Left lung (tissue), 10 donors: Measurements from ENCODE around the gene POLL. TPM values are rescaled to one million over a fixed set of nuclear protein-coding genes. Genes with fewer than 3 reads are reported as not detected.

ENCODE experiments used
- ATAC-seq: fragments of 200-7000 bp; cut with Tn5 transposase; one replicate; pipeline ENCODE4 v1.9.1; 2020; ENCODE audit warnings: moderate library complexity
- DNase-seq, 4 donors: peaks; one replicate each; pipeline ENCODE4 v3.0.0-alpha.2; 2013 to 2020
- H3K27ac ChIP-seq, 2 donors: fragments of 200-600 bp; sonication (generic) in 1 of 2; one replicate each; pipeline versions ENCODE4 v1.5.0 to v1.8.0; 2020 to 2021
- H3K27me3 ChIP-seq, 2 donors: fragments of 200-600 bp; sonication (generic) in 1 of 2; one replicate each; pipeline versions ENCODE4 v1.5.0 to v1.8.0; 2020 to 2021
- H3K36me3 ChIP-seq, 2 donors: fragments of 200-600 bp; sonication (generic) in 1 of 2; one replicate each; pipeline versions ENCODE4 v1.5.0 to v1.8.0; 2020 to 2021
- H3K4me1 ChIP-seq, 2 donors: fragments of 200-600 bp; one replicate each; pipeline ENCODE4 v1.8.0; 2021
- H3K4me3 ChIP-seq, 2 donors: fragments of 200-600 bp; sonication (generic) in 1 of 2; one replicate each; pipeline versions ENCODE4 v1.5.0 to v1.8.0; 2020 to 2021; ENCODE audit warnings: mild to moderate bottlenecking in 1 of 2
- H3K9me3 ChIP-seq, 2 donors: fragments of 200-600 bp; sonication (generic) in 1 of 2; one replicate each; pipeline versions ENCODE4 v1.5.0 to v1.8.0; 2020 to 2021
- intact Hi-C, 2 donors: fragments of 100-400 bp; cut with DNase I; formaldehyde crosslinking; loops; one replicate each; pipeline versions ENCODE4 v1.11.2 to v1.14.2; 2022
- polyA plus RNA-seq, 6 donors: library from polyadenylated mRNA; unstranded; fragments of 120-200 nt; gene quantifications; one replicate each; pipeline ENCODE4 v1.2.1, GENCODE V29; 2013; ENCODE audit not compliant: insufficient read length in 6 of 6
- total RNA-seq, 2 donors: library from RNA; stranded (reverse); fragmentation: NEBNext Ultra II Directional; extraction: Animal tissue kit (Norgen Biotek cat#: 25700); gene quantifications; one replicate each; pipeline ENCODE4 v1.2.1, GENCODE V29; 2021
- TF ChIP-seq, protein P1 (sequence below), 2 donors: fragments of 200-600 bp; sonication (generic) in 1 of 2; IDR thresholded peaks; one replicate each; pipeline versions ENCODE4 v1.5.0 to v1.8.0; 2021; ENCODE audit warnings: antibody characterized with exemption in 2 of 2
- donor health status: DM: no; HTN: yes; CAD: no.
- donor health status: DM: no; HTN: no; CAD: no.

Gene POLL
- total and polyA plus RNA-seq, 8 donors: 22.2 to 39.0 (median 34.4) TPM

DNA sequence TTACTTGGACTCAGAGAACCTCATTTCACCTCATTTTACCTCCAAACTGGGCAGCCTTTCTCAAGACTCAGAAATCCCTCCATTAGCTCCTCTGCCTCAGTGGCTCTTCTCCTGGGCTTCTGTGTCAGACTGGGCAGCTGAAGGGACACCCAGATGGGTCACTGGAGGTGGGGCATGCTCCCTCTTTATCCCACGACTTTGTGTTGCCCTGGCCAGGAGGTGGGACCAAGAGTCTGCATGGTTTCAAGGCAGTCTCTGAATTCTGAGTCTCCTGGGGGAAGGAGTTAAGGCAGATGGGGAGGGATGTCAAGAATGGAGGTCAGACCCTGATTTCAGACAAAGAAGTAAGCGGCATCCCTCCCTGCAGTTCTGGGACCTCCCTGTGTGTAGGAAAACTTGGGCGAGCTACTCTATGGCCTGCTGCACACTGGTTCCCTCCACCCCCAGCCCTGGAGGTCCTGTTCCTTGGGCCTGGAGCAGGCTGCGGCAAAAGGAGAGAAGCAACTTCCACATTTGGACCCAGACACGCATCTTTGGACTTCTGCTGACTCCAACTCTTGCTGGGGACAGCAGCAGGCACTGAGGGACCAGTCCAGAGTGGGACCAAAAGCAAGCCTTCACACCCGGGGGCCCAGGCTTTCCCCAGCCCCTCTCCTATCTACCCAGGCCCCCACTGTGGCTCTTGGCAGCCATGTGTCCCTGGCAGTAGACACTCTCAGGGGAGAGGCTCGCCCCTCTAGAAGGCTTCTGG, 10.8 kb downstream of the POLL start:
- TF ChIP-seq, protein P1, sequence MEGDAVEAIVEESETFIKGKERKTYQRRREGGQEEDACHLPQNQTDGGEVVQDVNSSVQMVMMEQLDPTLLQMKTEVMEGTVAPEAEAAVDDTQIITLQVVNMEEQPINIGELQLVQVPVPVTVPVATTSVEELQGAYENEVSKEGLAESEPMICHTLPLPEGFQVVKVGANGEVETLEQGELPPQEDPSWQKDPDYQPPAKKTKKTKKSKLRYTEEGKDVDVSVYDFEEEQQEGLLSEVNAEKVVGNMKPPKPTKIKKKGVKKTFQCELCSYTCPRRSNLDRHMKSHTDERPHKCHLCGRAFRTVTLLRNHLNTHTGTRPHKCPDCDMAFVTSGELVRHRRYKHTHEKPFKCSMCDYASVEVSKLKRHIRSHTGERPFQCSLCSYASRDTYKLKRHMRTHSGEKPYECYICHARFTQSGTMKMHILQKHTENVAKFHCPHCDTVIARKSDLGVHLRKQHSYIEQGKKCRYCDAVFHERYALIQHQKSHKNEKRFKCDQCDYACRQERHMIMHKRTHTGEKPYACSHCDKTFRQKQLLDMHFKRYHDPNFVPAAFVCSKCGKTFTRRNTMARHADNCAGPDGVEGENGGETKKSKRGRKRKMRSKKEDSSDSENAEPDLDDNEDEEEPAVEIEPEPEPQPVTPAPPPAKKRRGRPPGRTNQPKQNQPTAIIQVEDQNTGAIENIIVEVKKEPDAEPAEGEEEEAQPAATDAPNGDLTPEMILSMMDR (IDR thresholded peaks at IDR 0.05): no peak

DNA sequence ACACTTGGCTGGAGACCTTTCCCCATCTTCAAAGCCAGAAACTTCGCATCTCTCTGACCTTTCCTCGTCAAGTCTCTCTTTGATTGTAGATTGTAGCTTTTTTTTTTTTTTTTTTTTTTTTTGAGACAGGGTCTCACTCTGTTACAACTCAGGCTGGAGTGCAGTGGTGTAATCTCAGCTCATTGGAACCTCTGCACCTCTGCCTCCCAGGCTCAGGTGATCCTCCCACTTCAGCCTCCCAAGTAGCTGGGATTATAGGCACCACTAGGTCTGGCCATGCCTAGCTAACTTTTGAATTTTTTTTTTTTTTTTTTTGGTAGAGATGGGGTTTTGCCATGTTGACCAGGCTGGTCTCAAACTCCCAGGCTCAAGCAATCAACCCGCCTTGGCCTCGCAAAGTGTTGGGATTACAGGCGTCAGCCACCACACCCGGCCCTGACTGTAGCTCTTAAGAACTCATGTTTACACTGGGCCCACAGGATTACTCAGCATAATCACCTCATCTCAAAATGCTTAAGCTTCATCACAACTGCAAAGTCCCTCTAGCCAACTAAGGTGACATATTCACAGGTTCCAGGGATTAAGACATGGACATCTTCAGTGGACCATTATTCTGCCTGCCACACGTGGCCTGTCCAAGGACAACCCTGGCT, 11.7 kb downstream of the POLL start:
- no peak for ATAC-seq
- H3K4me3 ChIP-seq: no peak overlapping the region
- TF ChIP-seq, protein P1 (IDR thresholded peaks at IDR 0.05): no peak
- intact Hi-C loops: no loop called here
- H3K27ac ChIP-seq: no peak overlapping the region
- no peaks in the 10 kb centered on the region for H3K27me3 ChIP-seq
- peaks cover 0 to 37% of the 10 kb centered on the region in 2 donors for H3K36me3 ChIP-seq
- no peaks in the 10 kb centered on the region for H3K4me1 ChIP-seq
- DNase-seq: no peak
- peaks cover 0 to 7% of the 10 kb centered on the region in 2 donors for H3K9me3 ChIP-seq

More for the DNA sequence above, 10.8 kb downstream of the POLL start:
- Histone ChIP-seq H3K9me3 (peaks cover 0 to 7% of the 10 kb centered on the region in 2 donors), H3K4me3 (no peak overlapping the region), H3K27ac (no peak overlapping the region), H3K36me3 (peaks cover 0 to 42% of the 10 kb centered on the region in 2 donors), H3K4me1 (no peaks in the 10 kb centered on the region), H3K27me3 (no peaks in the 10 kb centered on the region)
- ATAC-seq: no peak
- no peak for DNase-seq
- intact Hi-C loops: no loop called here

DNA sequence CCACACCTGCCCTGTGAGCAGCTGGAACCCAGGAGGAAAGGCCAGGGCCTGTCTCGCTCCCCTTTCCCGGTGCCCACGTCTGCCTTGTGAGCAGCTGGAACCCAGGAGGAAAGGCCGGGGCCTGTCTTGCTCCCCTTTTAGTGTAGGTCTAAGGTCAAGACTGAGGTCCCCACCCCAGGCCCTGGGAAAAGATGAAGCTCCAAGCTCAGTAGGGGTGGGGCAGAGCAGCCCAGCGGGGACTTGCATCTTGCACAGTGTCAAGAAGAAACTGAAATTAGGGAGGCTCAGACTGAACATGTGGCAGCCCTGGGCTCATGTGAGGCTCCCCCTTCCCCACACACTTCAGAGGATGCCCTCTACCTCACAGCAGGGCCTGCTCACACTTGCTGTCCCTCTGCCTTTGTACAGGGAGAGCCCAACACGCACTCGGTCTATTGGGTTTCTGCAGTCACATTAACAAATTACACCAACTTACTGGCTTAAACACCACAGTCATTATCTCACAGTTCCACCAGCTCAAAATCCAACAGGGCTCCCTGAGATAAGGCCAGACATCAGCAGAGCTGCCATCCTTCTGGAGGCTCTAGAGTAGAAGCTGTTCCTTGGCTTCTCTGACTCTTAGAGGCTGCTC, 12.4 kb downstream of the POLL start:
- DNase-seq: no peak
- intact Hi-C loops: no loop called here
- no peak for ATAC-seq
- peaks cover 3 to 5% of the 10 kb centered on the region in 2 donors for H3K4me1 ChIP-seq
- peaks cover 0 to 7% of the 10 kb centered on the region in 2 donors for H3K9me3 ChIP-seq
- TF ChIP-seq, protein P1 (IDR thresholded peaks at IDR 0.05): no peak
- H3K4me3 ChIP-seq: no peak overlapping the region
- H3K27ac ChIP-seq: no peak overlapping the region
- H3K27me3 ChIP-seq: peaks cover 0 to 5% of the 10 kb centered on the region in 2 donors
- H3K36me3 ChIP-seq: peaks cover 0 to 32% of the 10 kb centered on the region in 2 donors

DNA sequence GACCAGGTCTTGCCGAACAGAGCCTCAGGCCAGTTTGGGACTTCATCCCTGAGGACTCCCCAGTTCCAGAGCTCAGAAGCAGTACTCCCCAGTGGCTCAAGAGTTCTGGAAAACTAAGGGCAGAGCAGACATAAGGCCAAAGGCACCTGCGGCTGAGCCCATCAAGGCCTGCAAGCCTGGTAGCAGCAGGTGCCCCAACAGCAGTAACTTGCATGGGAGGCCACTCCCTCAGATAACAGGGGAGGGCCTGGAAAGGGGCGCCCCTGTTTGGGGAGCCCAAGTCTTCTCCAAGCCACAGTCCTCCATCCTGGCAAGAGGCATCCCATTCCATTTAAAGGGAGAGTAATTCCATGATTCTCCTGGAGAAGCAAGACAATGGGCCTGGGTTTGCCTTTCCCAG, 13.0 kb downstream of the POLL start:
- TF ChIP-seq, protein P1 (IDR thresholded peaks at IDR 0.05): no peak
- no peak overlapping the region for H3K4me3 ChIP-seq
- peaks cover 0 to 27% of the 10 kb centered on the region in 2 donors for H3K36me3 ChIP-seq
- H3K27me3 ChIP-seq: peaks cover 0 to 9% of the 10 kb centered on the region in 2 donors
- peaks cover 0 to 7% of the 10 kb centered on the region in 2 donors for H3K9me3 ChIP-seq
- no peak for ATAC-seq
- intact Hi-C loops: no loop called here
- no peak for DNase-seq
- no peak overlapping the region for H3K27ac ChIP-seq
- H3K4me1 ChIP-seq: peaks cover 7 to 11% of the 10 kb centered on the region in 2 donors
